Right ventricle myocardium inferior (tissue), 1 donor: ENCODE measurements around the gene TPSG1. TPM values are rescaled to one million over a fixed set of nuclear protein-coding genes. Genes with fewer than 3 reads are reported as not detected.
"Not testable (repeated sequence)": the region's sequence is repeated elsewhere in the genome, so short reads cannot be mapped to it uniquely, and the experiment has no call there.

ENCODE experiments used
- ATAC-seq: fragments of 200-7000 bp; cut with Tn5 transposase; one replicate; pipeline ENCODE4 v1.9.1; 2020; ENCODE audit warnings: mild to moderate bottlenecking, moderate library complexity
- DNase-seq: peaks from one replicate; pipeline ENCODE4 v3.0.0; 2021; ENCODE audit errors: missing footprints
- intact Hi-C: fragments of 100-400 bp; cut with DNase I; formaldehyde crosslinking; loops from one replicate; pipeline ENCODE4 v1.11.0; 2022
- total RNA-seq: library from RNA; stranded (reverse); fragmentation: NEBNext Ultra II Directional; extraction: Animal tissue kit (Norgen Biotek cat#: 25700); gene quantifications from one replicate; pipeline ENCODE4 v1.2.1, GENCODE V29; 2021
- donor health status: DM: no; HTN: yes; CAD: no; lungs with severe emphysema.

TPSG1 gene
- total RNA-seq, 1 donor from 2014 or later = 0.30 TPM

- intact Hi-C loops = no loop called here
- DNase-seq (no peak), ATAC-seq (no peak)
Observed at GRCh38 chr16:1258225-1258600, 33.1 kb upstream of the TPSG1 start.

GRCh38 chr16:1257561-1258224 is 32.6 kb upstream of the TPSG1 start:
- intact Hi-C loops = no loop called here
- no peak for ATAC-seq
- DNase-seq = peak; percentile 47

- DNase-seq = peak; percentile 48
Observed at GRCh38 chr16:1256874-1257322, 31.8 kb upstream of the TPSG1 start.

GRCh38 chr16:1256296-1256873 is 31.3 kb upstream of the TPSG1 start:
- intact Hi-C loops = not testable (repeated sequence)
- peak; percentile 18 for ATAC-seq
- DNase-seq = peak; percentile 65

More at GRCh38 chr16:1256874-1257322, 31.8 kb upstream of the TPSG1 start:
- intact Hi-C loops = no loop called here
- ATAC-seq = no peak

- peak; percentile 56 for DNase-seq
- intact Hi-C loops, ATAC-seq: not testable (repeated sequence)
Observed at GRCh38 chr16:1255276-1256122, 30.4 kb upstream of the TPSG1 start, which contains the start of gene TPSD1. Gene TPSD1 (plus strand): TSS chr16:1256069. CDS start chr16:1256281, 212 bp downstream.

- ATAC-seq, DNase-seq, intact Hi-C loops: not testable (repeated sequence)
Observed at GRCh38 chr16:1254821-1255220, 29.8 kb upstream of the TPSG1 start.

- ATAC-seq = peak; percentile 23
- DNase-seq, intact Hi-C loops: not testable (repeated sequence)
Observed at GRCh38 chr16:1253701-1254364, 28.8 kb upstream of the TPSG1 start.

- ATAC-seq = peak; percentile 47
- DNase-seq, intact Hi-C loops: not testable (repeated sequence)
Observed at GRCh38 chr16:1249031-1249755, 24.1 kb upstream of the TPSG1 start.

- ATAC-seq, DNase-seq, intact Hi-C loops: not testable (repeated sequence)
Observed at GRCh38 chr16:1247903-1248537, 23.0 kb upstream of the TPSG1 start.

GRCh38 chr16:1245452-1246020 is 20.5 kb upstream of the TPSG1 start:
- DNase-seq (no peak), ATAC-seq (no peak)
- intact Hi-C loops = no loop called here

GRCh38 chr16:1244881-1245280 is 19.8 kb upstream of the TPSG1 start:
- no peak for DNase-seq
- intact Hi-C loops = no loop called here

GRCh38 chr16:1243907-1244850 is 19.1 kb upstream of the TPSG1 start:
- DNase-seq = peak; percentile 2
- intact Hi-C loops = not testable (repeated sequence)
- ATAC-seq = peak; percentile 34

More at GRCh38 chr16:1244881-1245280, 19.8 kb upstream of the TPSG1 start:
- no peak for ATAC-seq

- ATAC-seq, intact Hi-C loops: not testable (repeated sequence)
- peak; percentile 20 for DNase-seq
Observed at GRCh38 chr16:1243363-1243762, 18.3 kb upstream of the TPSG1 start.

- ATAC-seq, intact Hi-C loops: not testable (repeated sequence)
- DNase-seq = peak; percentile 14
Observed at GRCh38 chr16:1241081-1241480, 16.0 kb upstream of the TPSG1 start.

GRCh38 chr16:1240436-1240835 is 15.4 kb upstream of the TPSG1 start, which contains the start of gene TPSAB1:
Gene TPSAB1 (plus strand): TSS chr16:1240705. CDS start chr16:1240939, 234 bp downstream.
- ATAC-seq, intact Hi-C loops: not testable (repeated sequence)
- peak; percentile 15 for DNase-seq

- DNase-seq = peak; percentile 28
- ATAC-seq, intact Hi-C loops: not testable (repeated sequence)
Observed at GRCh38 chr16:1239575-1239974, 14.5 kb upstream of the TPSG1 start.
